ENCODE measurements around the gene KCNG1. TPM values are rescaled to one million over a fixed set of nuclear protein-coding genes. Genes with fewer than 3 reads are reported as not detected.

KCNG1 gene
- total and polyA plus RNA-seq, 11 donors: 0.10 to 0.64 (median 0.38) TPM; not detected in 2

GRCh38 chr20:51043811-51044210 is 20.9 kb upstream of the KCNG1 start:
- Histone ChIP-seq H3K4me3 (no peak overlapping the region), H3K4me1 (no peaks in the 10 kb centered on the region), H3K27me3 (peaks cover 0 to 22% (median 2%) of the 10 kb centered on the region in 9 donors), H3K27ac (no peak overlapping the region), H3K9me3 (peaks cover 0 to 6% (median 0%) of the 10 kb centered on the region in 12 donors), H3K36me3 (no peaks in the 10 kb centered on the region)
- 87 to 93% (median 91%) methylated on average over 5 of the region's 5 CpGs for WGBS, 4 donors
- intact Hi-C loops (cut with DNase I): no loop called here
- DNase-seq (no peak), ATAC-seq (no peak)
- TF ChIP-seq POLR2A (IDR thresholded peaks at IDR 0.05) (no peak), CTCF (IDR thresholded peaks at IDR 0.05) (no peak)

DNA sequence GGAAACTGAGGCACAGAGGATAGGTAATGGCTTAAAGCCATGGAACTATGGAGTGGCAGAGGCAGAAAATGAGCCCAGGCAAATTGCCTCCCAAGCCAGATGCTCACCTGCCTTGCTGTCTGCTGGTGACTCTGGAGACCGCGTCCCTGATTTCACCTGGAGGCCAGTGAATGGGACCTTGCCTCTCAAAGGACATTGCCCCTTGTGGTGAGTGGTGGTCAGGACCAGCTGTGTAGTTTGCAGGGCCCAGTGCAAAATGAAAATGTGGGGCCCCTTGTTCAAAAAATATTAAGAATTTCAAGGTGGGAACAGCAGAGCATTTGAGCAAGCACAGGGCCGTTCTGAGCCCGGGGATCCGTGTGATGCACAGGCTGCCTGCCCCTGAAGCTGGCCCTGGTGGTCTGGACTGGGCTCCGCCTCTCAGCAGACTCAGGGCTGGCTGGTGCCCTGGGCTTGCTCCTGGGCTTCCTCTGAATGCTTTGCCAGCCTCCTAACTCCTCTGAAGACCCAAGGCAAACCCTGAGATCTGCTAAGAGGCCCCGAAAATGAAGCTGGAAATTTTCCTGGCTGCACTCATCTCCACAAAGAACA is 19.8 kb upstream of the KCNG1 start:
- Histone ChIP-seq H3K4me1 (no peaks in the 10 kb centered on the region), H3K27ac (no peak overlapping the region), H3K9me3 (peaks cover 0 to 6% (median 0%) of the 10 kb centered on the region in 12 donors), H3K36me3 (no peaks in the 10 kb centered on the region), H3K27me3 (peaks cover 0 to 25% (median 2%) of the 10 kb centered on the region in 9 donors), H3K4me3 (no peak overlapping the region)
- no peak for DNase-seq
- no peak for TF ChIP-seq POLR2A (IDR thresholded peaks at IDR 0.05)
- TF ChIP-seq CTCF (IDR thresholded peaks at IDR 0.05): no peak
- ATAC-seq: no peak
- intact Hi-C loops (cut with DNase I): no loop called here
- WGBS, 4 donors: 59 to 73% (median 64%) methylated on average over 7 of the region's 7 CpGs

- no peak overlapping the region for H3K4me3 ChIP-seq
- no peak for ATAC-seq
- H3K27me3 ChIP-seq: peaks cover 0 to 28% (median 2%) of the 10 kb centered on the region in 9 donors
- 50 to 56% (median 52%) methylated on average over 6 of the region's 6 CpGs for WGBS, 4 donors
- DNase-seq: no peak
- H3K27ac ChIP-seq: no peak overlapping the region
- no peaks in the 10 kb centered on the region for H3K36me3 ChIP-seq
- intact Hi-C loops (cut with DNase I): no loop called here
- TF ChIP-seq CTCF (IDR thresholded peaks at IDR 0.05): no peak
- TF ChIP-seq POLR2A (IDR thresholded peaks at IDR 0.05): no peak
- no peaks in the 10 kb centered on the region for H3K4me1 ChIP-seq
- peaks cover 0 to 6% (median 0%) of the 10 kb centered on the region in 12 donors for H3K9me3 ChIP-seq
Measured at GRCh38 chr20:51042064-51042463, 19.2 kb upstream of the KCNG1 start.

- H3K27me3 ChIP-seq: peaks cover 0 to 43% (median 7%) of the 10 kb centered on the region in 9 donors
- no peak overlapping the region for H3K4me3 ChIP-seq
- H3K4me1 ChIP-seq: no peaks in the 10 kb centered on the region
- intact Hi-C loops (cut with DNase I): no loop called here
- no peak for DNase-seq
- H3K9me3 ChIP-seq: no peaks in the 10 kb centered on the region
- 88 to 90% (median 89%) methylated on average over 14 of the region's 14 CpGs for WGBS, 4 donors
- H3K36me3 ChIP-seq: no peaks in the 10 kb centered on the region
- no peak for ATAC-seq
- H3K27ac ChIP-seq: no peak overlapping the region
- no peak for TF ChIP-seq CTCF (IDR thresholded peaks at IDR 0.05)
- TF ChIP-seq POLR2A (IDR thresholded peaks at IDR 0.05): no peak
Measured at GRCh38 chr20:51037532-51038115, 14.7 kb upstream of the KCNG1 start.

Data from heart left ventricle (tissue), 16 donors.